Mesendoderm (in vitro differentiated cells): ENCODE data around the gene LSR.

ENCODE experiments used
- DNase-seq: peaks from one replicate; pipeline ENCODE4 v3.0.0; 2013
- H2AK5ac ChIP-seq: 2 replicates; pipeline ENCODE4 v1.6.1; 2013; ENCODE audit warnings: low read length, inconsistent platforms
- H2BK120ac ChIP-seq: 2 replicates; pipeline ENCODE4 v1.6.1; 2013; ENCODE audit warnings: low read depth, mild to moderate bottlenecking, low read length, moderate library complexity, mixed read lengths
- H2BK15ac ChIP-seq: replicated peaks from 2 replicates; pipeline ENCODE4 v1.6.1; 2013; ENCODE audit warnings: low read depth, mild to moderate bottlenecking, moderate library complexity
- H2BK5ac ChIP-seq: 2 replicates; pipeline ENCODE4 v1.6.1; 2013; ENCODE audit warnings: low read length, inconsistent platforms
- H3K18ac ChIP-seq: 2 replicates; pipeline ENCODE4 v1.6.1; 2013; ENCODE audit warnings: mild to moderate bottlenecking, low read length, mixed read lengths
- H3K23ac ChIP-seq: one replicate; pipeline ENCODE4 v1.6.1; 2013; ENCODE audit warnings: low read length
- H3K27ac ChIP-seq: 2 replicates; pipeline ENCODE4 v1.5.1; 2013; ENCODE audit warnings: low read depth, mild to moderate bottlenecking, inconsistent platforms, low read length, moderate library complexity
- H3K27me3 ChIP-seq: 2 replicates; pipeline ENCODE4 v1.6.1; 2013; ENCODE audit warnings: low read length, control low read depth, mild to moderate bottlenecking, inconsistent platforms; ENCODE audit not compliant: insufficient read depth, poor library complexity
- H3K36me3 ChIP-seq: 2 replicates; pipeline ENCODE4 v1.6.1; 2013; ENCODE audit warnings: low read length, inconsistent platforms; ENCODE audit not compliant: control insufficient read depth, insufficient read depth
- H3K4ac ChIP-seq: one replicate; pipeline ENCODE4 v1.6.1; 2013; ENCODE audit warnings: low read depth, mild to moderate bottlenecking, low read length, moderate library complexity
- H3K4me1 ChIP-seq: 2 replicates; pipeline ENCODE4 v1.6.1; 2013; ENCODE audit warnings: low read depth, low read length, inconsistent platforms; ENCODE audit not compliant: control insufficient read depth
- H3K4me2 ChIP-seq: 2 replicates; pipeline ENCODE4 v1.6.1; 2013; ENCODE audit warnings: low read length
- H3K4me3 ChIP-seq: 2 replicates; pipeline ENCODE4 v1.5.1; 2013; ENCODE audit warnings: mild to moderate bottlenecking, low read length
- H3K56ac ChIP-seq: one replicate; pipeline ENCODE4 v1.6.1; 2013; ENCODE audit warnings: low read length
- H3K79me1 ChIP-seq: 2 replicates; pipeline ENCODE4 v1.6.1; 2013; ENCODE audit warnings: low read length, inconsistent platforms
- H3K79me2 ChIP-seq: 2 replicates; pipeline ENCODE4 v1.6.1; 2013; ENCODE audit warnings: mild to moderate bottlenecking, low read length; ENCODE audit not compliant: control insufficient read depth, insufficient read depth
- H3K9ac ChIP-seq: 2 replicates; pipeline ENCODE4 v1.6.1; 2013; ENCODE audit warnings: low read length, inconsistent platforms
- H4K5ac ChIP-seq: one replicate; pipeline ENCODE4 v1.6.1; 2013; ENCODE audit warnings: low read length
- H4K8ac ChIP-seq: one replicate; pipeline ENCODE4 v1.6.1; 2013; ENCODE audit warnings: low read depth, mild to moderate bottlenecking, control low read depth, low read length, moderate library complexity
- WGBS: extraction: QIAGEN DNeasy Blood & Tissue Kit; methylation state at CpG from one replicate; pipeline ENCODE4 v1.1.7; 2013; ENCODE audit warnings: low lambda C conversion rate, missing lambda C conversion rate; ENCODE audit not compliant: insufficient coverage; ENCODE audit errors: extremely low coverage; 5-methylcytosine and 5-hydroxymethylcytosine counted together

LSR gene

DNA sequence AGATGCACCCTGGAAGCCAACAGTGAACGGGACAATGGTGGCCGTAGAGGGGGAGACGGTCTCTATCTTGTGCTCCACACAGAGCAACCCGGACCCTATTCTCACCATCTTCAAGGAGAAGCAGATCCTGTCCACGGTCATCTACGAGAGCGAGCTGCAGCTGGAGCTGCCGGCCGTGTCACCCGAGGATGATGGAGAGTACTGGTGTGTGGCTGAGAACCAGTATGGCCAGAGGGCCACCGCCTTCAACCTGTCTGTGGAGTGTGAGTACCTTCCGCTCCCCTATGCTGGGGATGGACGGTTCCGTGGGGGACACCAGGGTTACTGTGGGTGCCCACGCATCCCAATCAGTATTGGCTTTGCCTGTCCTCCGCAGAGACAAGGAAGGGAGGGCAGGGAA is 53.6 kb downstream of the LSR start:
- H2BK5ac ChIP-seq, result no peak overlapping the region
- H4K8ac ChIP-seq, result no peak overlapping the region
- no peak for DNase-seq
- H3K27ac ChIP-seq, result no peak overlapping the region
- no peak overlapping the region for H3K4me2 ChIP-seq
- H3K4me3 ChIP-seq, result no peak overlapping the region
- no peak overlapping the region for H2BK15ac ChIP-seq
- H3K9ac ChIP-seq, result no peak overlapping the region
- no peak overlapping the region for H3K18ac ChIP-seq
- no CpG with 5 or more reads among the region's 16 CpGs for WGBS
- H3K36me3 ChIP-seq, result no peaks in the 10 kb centered on the region
- no peaks in the 10 kb centered on the region for H3K79me1 ChIP-seq
- H2AK5ac ChIP-seq, result no peak overlapping the region
- H3K23ac ChIP-seq, result no peak overlapping the region
- H3K79me2 ChIP-seq, result no peaks in the 10 kb centered on the region
- no peaks in the 10 kb centered on the region for H3K27me3 ChIP-seq
- no peaks in the 10 kb centered on the region for H3K4me1 ChIP-seq
- no peak overlapping the region for H3K4ac ChIP-seq
- no peak overlapping the region for H3K56ac ChIP-seq
- H4K5ac ChIP-seq, result no peak overlapping the region
- H2BK120ac ChIP-seq, result no peak overlapping the region

DNA sequence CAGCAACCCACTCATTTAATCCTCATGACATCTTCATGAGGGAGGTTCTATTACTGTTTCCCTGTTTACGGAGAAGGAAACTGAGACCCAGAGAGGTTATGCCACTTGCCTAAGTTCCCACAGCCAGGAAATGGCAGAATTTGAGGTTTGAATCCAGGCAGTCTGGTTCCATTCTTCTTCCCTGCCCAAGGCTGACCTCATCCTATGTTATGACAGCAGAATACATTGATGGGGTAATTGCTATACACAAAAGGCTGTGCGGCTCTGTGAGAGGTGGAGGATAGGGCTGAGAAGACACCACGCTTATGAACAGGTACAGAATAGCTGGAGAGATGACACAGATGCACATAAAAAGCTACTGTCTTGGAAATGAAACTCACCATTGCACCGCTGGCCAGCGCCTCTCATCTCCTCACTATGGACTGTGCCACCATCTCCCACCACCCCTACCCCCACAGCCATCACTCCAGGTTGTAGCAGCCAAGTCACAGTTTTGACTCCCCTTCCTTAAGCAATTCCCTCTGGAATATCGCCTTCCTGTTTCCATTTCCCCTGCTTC is 54.6 kb downstream of the LSR start:
- WGBS, result no CpG with 5 or more reads among the region's 6 CpGs
- Histone ChIP-seq H3K4me2 (no peak overlapping the region), H3K9ac (no peak overlapping the region), H3K18ac (no peak overlapping the region), H4K5ac (no peak overlapping the region), H3K23ac (no peak overlapping the region), H2BK5ac (no peak overlapping the region), H3K27me3 (no peaks in the 10 kb centered on the region), H3K4ac (no peak overlapping the region), H2AK5ac (no peak overlapping the region), H3K27ac (no peak overlapping the region), H3K79me2 (no peaks in the 10 kb centered on the region), H4K8ac (no peak overlapping the region), H3K4me1 (no peaks in the 10 kb centered on the region), H2BK120ac (no peak overlapping the region), H3K56ac (peak overlapping the region; percentile 15), H3K36me3 (no peaks in the 10 kb centered on the region), H3K4me3 (no peak overlapping the region), H2BK15ac (no peak overlapping the region), H3K79me1 (no peaks in the 10 kb centered on the region)
- no peak for DNase-seq

DNA sequence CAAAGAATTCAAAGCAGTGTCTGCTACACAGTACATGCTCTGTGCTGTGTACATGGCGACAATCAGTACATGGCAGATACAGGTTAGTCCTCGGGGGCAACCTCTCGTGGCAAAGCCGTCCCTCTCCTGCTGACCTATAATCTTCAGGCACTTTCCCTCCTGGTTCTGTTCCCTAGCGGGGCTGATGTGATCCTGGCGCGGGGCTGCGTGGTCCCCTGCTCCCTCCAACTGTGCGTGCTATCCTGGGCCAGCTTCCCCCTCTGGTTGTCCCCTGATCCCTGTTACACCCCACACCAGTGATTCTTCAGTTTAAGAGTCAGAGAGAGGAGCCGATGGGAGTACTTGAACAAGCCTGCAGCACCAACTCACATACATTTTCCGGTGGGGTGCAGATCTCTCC is 55.2 kb downstream of the LSR start:
- H3K56ac ChIP-seq, result no peak overlapping the region
- no peak overlapping the region for H3K4ac ChIP-seq
- DNase-seq, result no peak

GRCh38 chr19:35305181-35305580 is 56.4 kb downstream of the LSR start:
- Histone ChIP-seq H3K27me3 (no peaks in the 10 kb centered on the region), H3K79me1 (no peaks in the 10 kb centered on the region), H2BK5ac (no peak overlapping the region), H2BK120ac (no peak overlapping the region), H3K79me2 (no peaks in the 10 kb centered on the region), H2BK15ac (no peak overlapping the region), H2AK5ac (no peak overlapping the region), H3K4me2 (no peak overlapping the region), H3K9ac (no peak overlapping the region), H3K4me3 (no peak overlapping the region), H3K56ac (no peak overlapping the region), H4K5ac (no peak overlapping the region), H3K27ac (no peak overlapping the region), H3K4me1 (no peaks in the 10 kb centered on the region), H3K36me3 (no peaks in the 10 kb centered on the region), H3K4ac (no peak overlapping the region), H3K23ac (no peak overlapping the region), H3K18ac (no peak overlapping the region), H4K8ac (no peak overlapping the region)
- DNase-seq, result no peak
- no CpG with 5 or more reads among the region's 6 CpGs for WGBS

More for the DNA sequence above, 55.2 kb downstream of the LSR start:
- H4K5ac ChIP-seq, result no peak overlapping the region
- no peak overlapping the region for H2BK15ac ChIP-seq
- H2BK5ac ChIP-seq, result no peak overlapping the region
- no peaks in the 10 kb centered on the region for H3K27me3 ChIP-seq
- H3K79me1 ChIP-seq, result no peaks in the 10 kb centered on the region
- no peak overlapping the region for H2BK120ac ChIP-seq
- no peak overlapping the region for H3K23ac ChIP-seq
- H3K4me3 ChIP-seq, result no peak overlapping the region
- H3K9ac ChIP-seq, result no peak overlapping the region
- no peak overlapping the region for H3K18ac ChIP-seq
- no peak overlapping the region for H3K27ac ChIP-seq
- no peak overlapping the region for H3K4me2 ChIP-seq
- no peaks in the 10 kb centered on the region for H3K4me1 ChIP-seq
- H2AK5ac ChIP-seq, result no peak overlapping the region
- no peak overlapping the region for H4K8ac ChIP-seq
- WGBS, result no CpG with 5 or more reads among the region's 11 CpGs
- no peaks in the 10 kb centered on the region for H3K36me3 ChIP-seq
- no peaks in the 10 kb centered on the region for H3K79me2 ChIP-seq

- Histone ChIP-seq H3K56ac (no peak overlapping the region), H4K8ac (no peak overlapping the region), H2BK120ac (no peak overlapping the region), H3K27ac (no peak overlapping the region), H3K79me2 (no peaks in the 10 kb centered on the region), H3K4ac (no peak overlapping the region), H2AK5ac (no peak overlapping the region), H3K9ac (no peak overlapping the region), H2BK5ac (no peak overlapping the region), H2BK15ac (no peak overlapping the region), H3K36me3 (no peaks in the 10 kb centered on the region), H3K4me2 (no peak overlapping the region), H3K4me1 (no peaks in the 10 kb centered on the region), H3K4me3 (no peak overlapping the region), H3K23ac (no peak overlapping the region), H3K18ac (no peak overlapping the region), H3K27me3 (no peaks in the 10 kb centered on the region), H4K5ac (no peak overlapping the region), H3K79me1 (no peaks in the 10 kb centered on the region)
- DNase-seq, result peak; percentile 75
- WGBS, result no CpG with 5 or more reads among the region's 20 CpGs
Observed at GRCh38 chr19:35306473-35307246, 57.9 kb downstream of the LSR start.

DNA sequence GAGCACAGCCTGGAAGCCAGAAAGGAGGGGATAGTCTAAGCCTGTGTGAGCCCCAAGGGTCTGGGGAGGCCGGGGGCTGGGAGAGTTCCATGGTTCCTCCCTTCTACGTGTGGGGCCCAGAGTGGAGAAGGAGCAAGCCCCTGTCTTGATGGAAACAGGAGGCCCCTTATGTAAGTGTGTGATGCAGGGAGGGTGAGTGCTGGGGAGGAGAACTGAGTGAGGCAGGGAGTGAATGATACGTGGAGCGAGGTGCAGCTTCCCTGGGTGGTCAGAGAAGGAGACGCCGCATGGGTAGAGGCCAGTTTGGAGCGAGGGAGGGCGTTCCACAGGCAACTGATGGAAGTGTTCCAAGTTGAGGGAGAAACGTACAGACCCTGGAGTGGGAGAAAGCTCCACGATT is 59.1 kb downstream of the LSR start:
- no peak overlapping the region for H4K8ac ChIP-seq
- no peak overlapping the region for H3K56ac ChIP-seq
- no peak overlapping the region for H3K9ac ChIP-seq
- H3K4me3 ChIP-seq, result no peak overlapping the region
- H3K79me2 ChIP-seq, result no peaks in the 10 kb centered on the region
- no peaks in the 10 kb centered on the region for H3K4me1 ChIP-seq
- H3K79me1 ChIP-seq, result no peaks in the 10 kb centered on the region
- H2BK5ac ChIP-seq, result no peak overlapping the region
- H3K27ac ChIP-seq, result no peak overlapping the region
- H2BK15ac ChIP-seq, result no peak overlapping the region
- WGBS, result no CpG with 5 or more reads among the region's 10 CpGs
- H2AK5ac ChIP-seq, result no peak overlapping the region
- H3K4me2 ChIP-seq, result no peak overlapping the region
- H2BK120ac ChIP-seq, result no peak overlapping the region
- H3K23ac ChIP-seq, result no peak overlapping the region
- DNase-seq, result no peak
- H3K27me3 ChIP-seq, result no peaks in the 10 kb centered on the region
- H3K18ac ChIP-seq, result no peak overlapping the region
- H3K4ac ChIP-seq, result no peak overlapping the region
- no peaks in the 10 kb centered on the region for H3K36me3 ChIP-seq
- H4K5ac ChIP-seq, result no peak overlapping the region
